T-cell (primary cell): ENCODE data around the gene OR51L1. TPM values are rescaled to one million over a fixed set of nuclear protein-coding genes. Genes with fewer than 3 reads are reported as not detected.

Experiments used
- ATAC-seq, 4 experiments: fragments of 200-7000 bp in 3 of 4; fragments of 150-1000 bp in 1 of 4; cut with Tn5 transposase; replicated peaks in 1 of 4; 1 replicate in 3 of 4; 2 replicates in 1 of 4; pipeline ENCODE4 v1.10.0; 2021; ENCODE audit warnings: moderate library complexity in 3 of 4, mild to moderate bottlenecking in 2 of 4, moderate number of reproducible peaks in 1 of 4
- CTCF ChIA-PET, 2 donors: fragments of 300-600 bp; sonication (Branson Sonifier 250); formaldehyde crosslinking; loops; one replicate each; lab custom pipeline; 2022; ENCODE audit warnings: antibody characterized with exemption in 2 of 2; lab: Charles Lee
- POLR2A ChIA-PET, 2 donors: fragments of 300-600 bp; sonication (Branson Sonifier 250); formaldehyde crosslinking; loops; one replicate each; lab custom pipeline; 2022; ENCODE audit warnings: antibody characterized with exemption in 2 of 2; lab: Charles Lee
- DNase-seq, 35 experiments: peaks; one replicate each; pipeline versions ENCODE4 v3.0.0 to v3.0.0-alpha.2; 2013 to 2023
- H3K27ac ChIP-seq: one replicate; pipeline ENCODE4 v1.5.1; 2013; ENCODE audit warnings: low read length
- H3K27me3 ChIP-seq, 2 experiments: replicated peaks in 1 of 2; 1 replicate in 1 of 2; 2 replicates in 1 of 2; pipeline versions ENCODE4 v1.6.1 to v1.7.0; 2013; ENCODE audit warnings: low read length in 1 of 2, mixed read lengths in 1 of 2; ENCODE audit not compliant: control insufficient read depth in 2 of 2, insufficient read depth in 2 of 2; ENCODE audit errors: extremely low read depth in 1 of 2
- H3K36me3 ChIP-seq, 2 donors: 1 replicate in 1 of 2; 2 replicates in 1 of 2; pipeline versions ENCODE4 v1.6.1 to v1.7.0; 2013; ENCODE audit warnings: low read length in 1 of 2; ENCODE audit not compliant: control insufficient read depth in 2 of 2, insufficient read depth in 1 of 2; ENCODE audit errors: extremely low read depth in 1 of 2
- H3K4me1 ChIP-seq, 2 experiments: 1 replicate in 1 of 2; 2 replicates in 1 of 2; pipeline versions ENCODE4 v1.6.1 to v1.7.0; 2013; ENCODE audit warnings: low read length in 2 of 2, mixed read lengths in 1 of 2; ENCODE audit not compliant: insufficient read depth in 2 of 2, control insufficient read depth in 1 of 2; ENCODE audit errors: extremely low read depth in 1 of 2
- H3K4me3 ChIP-seq, 2 donors: 1 replicate in 1 of 2; 2 replicates in 1 of 2; pipeline versions ENCODE4 v1.5.1 to v1.7.0; 2013; ENCODE audit warnings: mild to moderate bottlenecking in 2 of 2, low read length in 1 of 2, moderate library complexity in 1 of 2; ENCODE audit not compliant: control insufficient read depth in 1 of 2; ENCODE audit errors: extremely low read depth in 1 of 2
- H3K9me3 ChIP-seq: 2 replicates; pipeline ENCODE4 v1.7.0; 2013
- H3K27ac Mint-ChIP-seq, 2 donors: one replicate each; pipeline ENCODE4 v1.8.0; 2020 to 2021; ENCODE audit warnings: mild to moderate bottlenecking in 2 of 2, mixed read lengths in 2 of 2
- H3K27me3 Mint-ChIP-seq, 2 donors: one replicate each; pipeline ENCODE4 v1.8.0; 2021 to 2022; ENCODE audit warnings: mixed read lengths in 2 of 2
- H3K36me3 Mint-ChIP-seq: one replicate; pipeline ENCODE4 v1.8.0; 2021; ENCODE audit warnings: mixed read lengths
- H3K4me1 Mint-ChIP-seq, 3 donors: one replicate each; pipeline ENCODE4 v1.8.0; 2020 to 2022; ENCODE audit warnings: mixed read lengths in 3 of 3, mild to moderate bottlenecking in 1 of 3
- H3K4me3 Mint-ChIP-seq, 3 donors: one replicate each; pipeline ENCODE4 v1.8.0; 2020 to 2022; ENCODE audit warnings: mild to moderate bottlenecking in 3 of 3, mixed read lengths in 3 of 3, moderate library complexity in 3 of 3
- H3K9me3 Mint-ChIP-seq, 3 donors: one replicate each; pipeline ENCODE4 v1.8.0; 2020 to 2022; ENCODE audit warnings: mixed read lengths in 3 of 3
- WGBS: methylation state at CpG from one replicate; pipeline ENCODE4 v1.1.5; 2013; ENCODE audit warnings: missing lambda C conversion rate; ENCODE audit not compliant: insufficient coverage; 5-methylcytosine and 5-hydroxymethylcytosine counted together
- total RNA-seq, 35 experiments: library from RNA in 6 of 35; stranded (reverse) in 6 of 35; fragments of 120-200 nt in 1 of 35; gene quantifications; one replicate each; pipeline versions ENCODE4 v1.2.1 to v1.2.4 and lab custom pipeline; 2013 to 2026

Gene OR51L1
- total RNA-seq, 5 donors from 2014 or later (not counting 1 experiment from before 2014, with no cell fraction given), result not detected

- DNase-seq (no peak), ATAC-seq (no peak)
- H3K4me1 ChIP-seq, result no peaks in the 10 kb centered on the region
- POLR2A ChIA-PET, result no interaction called here
- Mint-ChIP-seq H3K27me3 (no peaks in the 10 kb centered on the region), H3K27ac (no peak overlapping the region), H3K36me3 (no peaks in the 10 kb centered on the region), H3K4me1 (no peaks in the 10 kb centered on the region), H3K9me3 (peaks cover 0 to 5% (median 0%) of the 10 kb centered on the region in 3 donors), H3K4me3 (no peak overlapping the region)
- WGBS, result no CpG with 5 or more reads among the region's 4 CpGs
- H3K4me3 ChIP-seq, result no peak overlapping the region
- H3K9me3 ChIP-seq, result no peaks in the 10 kb centered on the region
- CTCF ChIA-PET, result no interaction called here
- no peaks in the 10 kb centered on the region for H3K36me3 ChIP-seq
- no peaks in the 10 kb centered on the region for H3K27me3 ChIP-seq
- no peak overlapping the region for H3K27ac ChIP-seq
Measured at GRCh38 chr11:5040876-5041275, 46.2 kb downstream of the OR51L1 start.

GRCh38 chr11:5042091-5042490, 47.4 kb downstream of the OR51L1 start:
- H3K4me3 ChIP-seq, result no peak overlapping the region
- H3K36me3 Mint-ChIP-seq, result no peaks in the 10 kb centered on the region
- ATAC-seq, result no peak
- no peak overlapping the region for H3K27ac Mint-ChIP-seq
- no peak for DNase-seq
- no peaks in the 10 kb centered on the region for H3K27me3 Mint-ChIP-seq
- H3K4me3 Mint-ChIP-seq, result no peak overlapping the region
- ChIA-PET POLR2A (no interaction called here), CTCF (no interaction called here)
- no peaks in the 10 kb centered on the region for H3K9me3 ChIP-seq
- no peaks in the 10 kb centered on the region for H3K4me1 Mint-ChIP-seq
- no CpG with 5 or more reads among the region's 3 CpGs for WGBS
- no peaks in the 10 kb centered on the region for H3K4me1 ChIP-seq
- no peak overlapping the region for H3K27ac ChIP-seq
- no peaks in the 10 kb centered on the region for H3K36me3 ChIP-seq
- no peaks in the 10 kb centered on the region for H3K27me3 ChIP-seq
- H3K9me3 Mint-ChIP-seq, result peaks cover 0 to 5% (median 0%) of the 10 kb centered on the region in 3 donors

- Histone ChIP-seq H3K27me3 (no peaks in the 10 kb centered on the region), H3K9me3 (no peaks in the 10 kb centered on the region), H3K36me3 (no peaks in the 10 kb centered on the region), H3K4me3 (no peak overlapping the region), H3K27ac (no peak overlapping the region), H3K4me1 (no peaks in the 10 kb centered on the region)
- POLR2A ChIA-PET, result no interaction called here
- Mint-ChIP-seq H3K27ac (no peak overlapping the region), H3K9me3 (no peaks in the 10 kb centered on the region), H3K4me3 (no peak overlapping the region), H3K4me1 (no peaks in the 10 kb centered on the region), H3K36me3 (no peaks in the 10 kb centered on the region), H3K27me3 (no peaks in the 10 kb centered on the region)
- CTCF ChIA-PET, result no interaction called here
- no peak for ATAC-seq
- DNase-seq, result no peak
- WGBS, result 80% methylated on average over 1 of the region's 2 CpGs
Measured at GRCh38 chr11:5043380-5043779, 48.7 kb downstream of the OR51L1 start.

GRCh38 chr11:5046226-5046625, 51.6 kb downstream of the OR51L1 start, which contains the start of gene OR52J3:
Gene OR52J3, plus strand, starts transcription at chr11:5046526. Its CDS starts 0 bp downstream, at chr11:5046526.
- no peaks in the 10 kb centered on the region for H3K4me1 ChIP-seq
- Mint-ChIP-seq H3K27me3 (no peaks in the 10 kb centered on the region), H3K4me1 (no peaks in the 10 kb centered on the region), H3K36me3 (no peaks in the 10 kb centered on the region), H3K4me3 (no peak within 1 kb of the TSS), H3K27ac (no peak within 1 kb of the TSS), H3K9me3 (no peaks in the 10 kb centered on the region)
- DNase-seq, result no peak
- ATAC-seq, result no peak
- no peaks in the 10 kb centered on the region for H3K27me3 ChIP-seq
- H3K36me3 ChIP-seq, result no peaks in the 10 kb centered on the region
- no peak within 1 kb of the TSS for H3K4me3 ChIP-seq
- POLR2A ChIA-PET, result no interaction called here
- 100% methylated on average over 1 of the region's 1 CpG for WGBS
- H3K9me3 ChIP-seq, result no peaks in the 10 kb centered on the region
- no peak within 1 kb of the TSS for H3K27ac ChIP-seq
- CTCF ChIA-PET, result no interaction called here

GRCh38 chr11:5046754-5047330, 52.2 kb downstream of the OR51L1 start:
- Histone ChIP-seq H3K27ac (no peak overlapping the region), H3K4me1 (no peaks in the 10 kb centered on the region), H3K9me3 (no peaks in the 10 kb centered on the region), H3K4me3 (no peak overlapping the region), H3K36me3 (no peaks in the 10 kb centered on the region), H3K27me3 (no peaks in the 10 kb centered on the region)
- no peak for ATAC-seq
- no peak overlapping the region for H3K27ac Mint-ChIP-seq
- no peaks in the 10 kb centered on the region for H3K27me3 Mint-ChIP-seq
- 80% methylated on average over 11 of the region's 15 CpGs for WGBS
- H3K4me1 Mint-ChIP-seq, result no peaks in the 10 kb centered on the region
- H3K36me3 Mint-ChIP-seq, result no peaks in the 10 kb centered on the region
- DNase-seq, result no peak
- H3K9me3 Mint-ChIP-seq, result no peaks in the 10 kb centered on the region
- H3K4me3 Mint-ChIP-seq, result no peak overlapping the region
- ChIA-PET CTCF (no interaction called here), POLR2A (no interaction called here)

Other genes with a start within 250 kb of the OR51L1 start
- not detected for gene OR51F1, start 224.9 kb upstream of the OR51L1 start, total RNA-seq
- not detected for gene OR52R1, start 190.5 kb upstream of the OR51L1 start, total RNA-seq
- gene OR51F2, start 173.5 kb upstream of the OR51L1 start, total RNA-seq, result not detected
- not detected for gene OR51S1, start 145.6 kb upstream of the OR51L1 start, total RNA-seq
- not detected for gene OR51T1, start 113.0 kb upstream of the OR51L1 start, total RNA-seq
- gene OR51A7, start 91.1 kb upstream of the OR51L1 start, total RNA-seq, result not detected
- gene OR51G2, start 75.5 kb upstream of the OR51L1 start, total RNA-seq, result not detected
- gene OR51G1, start 70.5 kb upstream of the OR51L1 start, total RNA-seq, result not detected
- gene OR51A4, start 47.2 kb upstream of the OR51L1 start, total RNA-seq, result not detected
- gene OR51A2, start 39.1 kb upstream of the OR51L1 start, total RNA-seq, result not detected
- gene OR52J3, start 51.7 kb downstream of the OR51L1 start, total RNA-seq, result not detected
- gene OR52E2, start 64.8 kb downstream of the OR51L1 start, total RNA-seq, result not detected
- not detected for gene OR52E1, start 74.7 kb downstream of the OR51L1 start, total RNA-seq
- not detected for gene OR52A5, start 143.5 kb downstream of the OR51L1 start, total RNA-seq
- not detected for gene OR52A1, start 159.9 kb downstream of the OR51L1 start, total RNA-seq
- gene OR51V1, start 205.8 kb downstream of the OR51L1 start, total RNA-seq, result not detected
- 10 to 100 TPM in 1 of 5 donors, under 1 TPM in 4; 0.59 to 11.7 (median 0.70) TPM for gene HBB, start 232.2 kb downstream of the OR51L1 start, total RNA-seq
- 1 to 10 TPM in 1 of 5 donors, under 1 TPM in 1, not detected in 3; 0.72 to 1.9 TPM for gene HBD, start 239.6 kb downstream of the OR51L1 start, total RNA-seq